Skeletal muscle tissue (tissue), 4 donors: ENCODE data around the gene ITGA6. TPM values are rescaled to one million over a fixed set of nuclear protein-coding genes. Genes with fewer than 3 reads are reported as not detected.

Experiments
- H3K27ac ChIP-seq: one replicate; pipeline ENCODE4 v1.7.0; 2013; ENCODE audit warnings: mild to moderate bottlenecking, low read depth, low read length, inconsistent platforms
- H3K27me3 ChIP-seq, 3 donors: one replicate each; pipeline ENCODE4 v1.7.0; 2013; ENCODE audit warnings: low read length in 3 of 3; ENCODE audit not compliant: control insufficient read depth in 3 of 3, insufficient read depth in 3 of 3
- H3K36me3 ChIP-seq, 3 donors: one replicate each; pipeline ENCODE4 v1.7.0; 2013; ENCODE audit warnings: low read length in 3 of 3; ENCODE audit not compliant: control insufficient read depth in 3 of 3, insufficient read depth in 3 of 3
- H3K4me1 ChIP-seq, 3 donors: one replicate each; pipeline ENCODE4 v1.7.0; 2013; ENCODE audit warnings: low read length in 3 of 3, mild to moderate bottlenecking in 3 of 3; ENCODE audit not compliant: control insufficient read depth in 3 of 3, insufficient read depth in 3 of 3
- H3K4me3 ChIP-seq, 3 donors: one replicate each; pipeline ENCODE4 v1.7.0; 2013; ENCODE audit warnings: low read length in 3 of 3
- H3K9ac ChIP-seq, 3 donors: one replicate each; pipeline ENCODE4 v1.7.0; 2013; ENCODE audit warnings: low read length in 3 of 3, mild to moderate bottlenecking in 3 of 3, moderate library complexity in 2 of 3, low read depth in 1 of 3
- H3K9me3 ChIP-seq, 3 donors: one replicate each; pipeline ENCODE4 v1.7.0; 2013; ENCODE audit warnings: low read length in 3 of 3; ENCODE audit not compliant: control insufficient read depth in 3 of 3
- total RNA-seq: library from RNA; depleted of rRNA; stranded (reverse); fragments of >200 nt; gene quantifications from one replicate; pipeline ENCODE4 v1.2.3, GENCODE V29; 2014
- donor health status: Osteomylitis.

ITGA6 gene
- total RNA-seq, 1 donor from 2014 or later = 83.5 TPM

- Histone ChIP-seq H3K27me3 (no peaks in the 10 kb centered on the region), H3K27ac (no peak overlapping the region), H3K4me1 (no peaks in the 10 kb centered on the region), H3K9me3 (no peaks in the 10 kb centered on the region), H3K36me3 (peaks cover 0 to 11% (median 0%) of the 10 kb centered on the region in 3 donors), H3K9ac (no peak overlapping the region), H3K4me3 (no peak overlapping the region)
Observed at GRCh38 chr2:172473167-172473566, 45.8 kb downstream of the ITGA6 start.

- Histone ChIP-seq H3K27ac (no peak overlapping the region), H3K36me3 (peaks cover 0 to 10% (median 0%) of the 10 kb centered on the region in 3 donors), H3K4me3 (no peak overlapping the region), H3K9ac (no peak overlapping the region), H3K27me3 (no peaks in the 10 kb centered on the region), H3K9me3 (no peaks in the 10 kb centered on the region), H3K4me1 (no peaks in the 10 kb centered on the region)
Observed at GRCh38 chr2:172478353-172478752, 51.0 kb downstream of the ITGA6 start.

GRCh38 chr2:172480301-172481218 lies 53.2 kb downstream of the ITGA6 start:
- peaks cover 0 to 5% (median 0%) of the 10 kb centered on the region in 3 donors for H3K36me3 ChIP-seq
- no peaks in the 10 kb centered on the region for H3K9me3 ChIP-seq
- H3K27me3 ChIP-seq = no peaks in the 10 kb centered on the region
- H3K27ac ChIP-seq = peak overlapping the region; percentile 12
- no peak overlapping the region for H3K9ac ChIP-seq
- H3K4me3 ChIP-seq = no peak overlapping the region
- H3K4me1 ChIP-seq = no peaks in the 10 kb centered on the region

DNA sequence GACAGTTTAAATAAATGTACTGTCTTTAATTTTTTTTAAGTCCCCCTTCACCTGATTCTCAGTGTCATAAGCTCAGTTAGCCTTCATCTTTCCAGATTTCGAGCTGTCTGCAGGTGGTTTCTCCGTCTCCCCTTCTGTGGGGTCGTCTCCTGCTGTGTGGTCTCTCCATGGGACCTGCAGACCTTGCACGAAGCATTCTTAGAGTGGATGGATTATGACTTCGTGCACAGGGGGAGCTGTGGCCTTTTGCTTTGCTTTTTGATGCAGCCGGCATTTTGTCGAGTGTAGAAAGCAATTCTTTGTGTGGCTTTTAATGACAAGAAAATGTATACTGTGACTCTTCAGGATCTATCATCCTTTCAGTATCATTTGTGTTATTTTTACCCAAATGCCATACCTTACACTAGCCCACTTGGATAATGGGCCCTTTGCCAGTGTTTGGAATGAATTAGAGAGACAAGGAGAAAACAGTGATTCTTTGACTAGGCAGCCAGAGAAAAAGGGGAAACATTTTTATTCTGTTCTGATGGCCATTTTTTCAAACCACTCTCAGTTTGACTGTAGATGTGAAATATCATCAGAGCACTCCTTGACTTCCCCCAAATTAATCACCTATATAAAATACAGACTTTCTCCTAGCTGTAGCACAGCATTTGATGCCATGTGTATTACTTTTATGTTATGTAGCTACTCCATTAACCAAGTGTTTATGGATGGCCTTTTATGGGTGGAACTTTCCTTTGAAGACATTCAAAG lies 54.3 kb downstream of the ITGA6 start:
- peaks cover 0 to 5% (median 0%) of the 10 kb centered on the region in 3 donors for H3K36me3 ChIP-seq
- no peaks in the 10 kb centered on the region for H3K9me3 ChIP-seq
- no peak overlapping the region for H3K9ac ChIP-seq
- H3K4me3 ChIP-seq = no peak overlapping the region
- H3K4me1 ChIP-seq = no peaks in the 10 kb centered on the region
- no peaks in the 10 kb centered on the region for H3K27me3 ChIP-seq
- no peak overlapping the region for H3K27ac ChIP-seq

DNA sequence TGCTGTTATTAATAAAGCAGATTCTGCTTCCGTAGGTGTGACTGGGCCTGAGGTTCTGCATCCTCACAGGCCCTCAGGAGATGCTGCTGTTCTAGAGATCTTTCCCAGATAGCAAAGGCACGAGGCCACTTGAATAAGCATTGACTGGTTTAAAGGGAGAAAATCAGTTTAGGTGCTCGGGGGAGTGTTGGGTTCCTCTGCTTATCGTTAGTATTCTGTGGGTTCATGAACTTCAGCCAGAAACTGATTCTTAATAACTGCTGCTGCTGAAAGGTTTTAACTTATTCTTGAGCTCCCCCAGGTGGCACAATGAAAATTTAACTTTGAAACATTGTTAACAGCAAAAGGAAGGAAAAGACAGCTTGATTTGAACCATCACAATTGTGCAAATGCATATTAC lies 56.9 kb downstream of the ITGA6 start:
- H3K36me3 ChIP-seq = peaks cover 12 to 14% (median 13%) of the 10 kb centered on the region in 3 donors
- no peak overlapping the region for H3K27ac ChIP-seq

GRCh38 chr2:172484706-172485105 lies 57.3 kb downstream of the ITGA6 start:
- no peak overlapping the region for H3K4me3 ChIP-seq
- no peaks in the 10 kb centered on the region for H3K27me3 ChIP-seq
- H3K9ac ChIP-seq = no peak overlapping the region
- peaks cover 12 to 14% (median 13%) of the 10 kb centered on the region in 3 donors for H3K36me3 ChIP-seq
- no peak overlapping the region for H3K27ac ChIP-seq
- no peaks in the 10 kb centered on the region for H3K4me1 ChIP-seq
- H3K9me3 ChIP-seq = no peaks in the 10 kb centered on the region

More for the DNA sequence above, 56.9 kb downstream of the ITGA6 start:
- H3K27me3 ChIP-seq = no peaks in the 10 kb centered on the region
- H3K9me3 ChIP-seq = no peaks in the 10 kb centered on the region
- H3K4me3 ChIP-seq = no peak overlapping the region
- H3K4me1 ChIP-seq = no peaks in the 10 kb centered on the region
- H3K9ac ChIP-seq = no peak overlapping the region

DNA sequence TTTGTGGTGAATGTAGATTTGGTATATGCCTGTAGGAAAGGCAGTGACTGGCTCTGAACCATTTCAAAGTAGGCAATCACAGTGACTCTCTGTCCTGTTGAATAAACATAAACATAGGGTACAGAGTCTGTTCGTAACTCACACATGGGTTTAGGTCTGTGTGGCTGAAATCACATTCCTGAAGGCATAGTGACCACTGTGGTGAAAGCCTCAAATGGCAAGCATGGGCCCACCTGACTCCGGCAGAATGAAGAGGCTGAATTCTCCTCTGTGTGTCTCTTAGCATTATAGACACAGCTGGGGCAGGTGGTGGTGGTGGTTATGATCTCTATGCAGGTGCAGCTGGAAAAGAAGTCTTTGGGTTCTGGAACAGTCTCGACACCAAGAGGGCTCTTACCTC lies 61.2 kb downstream of the ITGA6 start:
- H3K9me3 ChIP-seq = no peaks in the 10 kb centered on the region
- no peak overlapping the region for H3K9ac ChIP-seq
- H3K4me3 ChIP-seq = no peak overlapping the region
- H3K27me3 ChIP-seq = no peaks in the 10 kb centered on the region
- H3K36me3 ChIP-seq = peaks cover 17 to 31% (median 30%) of the 10 kb centered on the region in 3 donors
- no peak overlapping the region for H3K27ac ChIP-seq
- no peaks in the 10 kb centered on the region for H3K4me1 ChIP-seq

- Histone ChIP-seq H3K36me3 (peaks cover 17 to 38% (median 32%) of the 10 kb centered on the region in 3 donors), H3K27me3 (no peaks in the 10 kb centered on the region), H3K9me3 (no peaks in the 10 kb centered on the region), H3K9ac (no peak overlapping the region), H3K4me1 (no peaks in the 10 kb centered on the region), H3K27ac (no peak overlapping the region), H3K4me3 (no peak overlapping the region)
Observed at GRCh38 chr2:172489681-172490080, 62.3 kb downstream of the ITGA6 start.

DNA sequence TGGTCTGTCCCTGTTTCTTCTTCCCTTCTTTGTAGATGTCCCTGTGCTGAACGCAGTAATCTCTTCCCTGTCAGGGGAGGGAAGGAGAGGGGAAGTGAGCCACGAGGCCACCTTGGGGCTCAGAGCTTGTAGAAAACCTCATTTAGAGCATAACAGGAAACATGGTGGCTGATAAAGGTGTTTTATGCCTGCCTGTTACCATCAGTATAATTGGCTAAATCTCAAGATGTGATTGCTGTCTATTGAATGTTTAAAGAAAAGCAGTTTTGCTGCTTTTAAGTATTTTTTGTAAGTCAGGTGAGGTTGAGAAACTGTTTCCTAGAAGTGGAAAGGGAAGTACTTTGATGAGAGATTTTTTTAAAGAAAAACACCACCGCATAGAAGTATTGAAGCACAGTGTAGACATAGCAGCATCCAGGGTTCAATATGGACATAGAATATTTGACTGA lies 68.8 kb downstream of the ITGA6 start:
- Histone ChIP-seq H3K9me3 (no peaks in the 10 kb centered on the region), H3K4me3 (no peak overlapping the region), H3K36me3 (peaks cover 5 to 31% (median 25%) of the 10 kb centered on the region in 3 donors), H3K9ac (no peak overlapping the region), H3K4me1 (no peaks in the 10 kb centered on the region), H3K27me3 (no peaks in the 10 kb centered on the region), H3K27ac (no peak overlapping the region)

DNA sequence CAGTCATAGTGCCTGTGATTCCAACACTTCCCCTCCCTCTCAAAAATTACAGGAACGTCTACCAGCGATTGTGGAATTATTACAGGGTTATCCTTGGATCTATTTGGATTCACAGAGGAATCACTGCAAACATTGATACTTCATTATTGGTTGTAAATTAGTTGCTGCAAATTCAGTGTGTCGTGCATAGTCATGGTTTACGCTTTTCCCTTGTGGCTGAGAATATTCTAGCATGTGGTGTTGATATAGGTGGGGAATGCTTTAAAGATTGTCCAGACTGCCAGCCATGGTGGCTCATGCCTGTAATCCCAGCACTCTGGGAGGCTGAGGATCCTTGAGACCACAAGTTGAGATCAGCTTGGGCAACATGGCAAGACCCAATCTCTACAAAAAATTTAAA lies 79.8 kb downstream of the ITGA6 start:
- Histone ChIP-seq H3K36me3 (peaks cover 5 to 11% (median 9%) of the 10 kb centered on the region in 3 donors), H3K9ac (no peak overlapping the region), H3K27me3 (no peaks in the 10 kb centered on the region), H3K27ac (no peak overlapping the region), H3K9me3 (peaks cover 0 to 8% (median 0%) of the 10 kb centered on the region in 3 donors), H3K4me1 (no peaks in the 10 kb centered on the region), H3K4me3 (no peak overlapping the region)
